Measurements from ENCODE around the gene SLC7A8. TPM values are rescaled to one million over a fixed set of nuclear protein-coding genes. Genes with fewer than 3 reads are reported as not detected.

The SLC7A8 gene
- total RNA-seq, 4 donors from 2014 or later, result 32.4 to 67.4 (median 42.9) TPM

GRCh38 chr14:23095196-23096108 lies 88.0 kb downstream of the SLC7A8 start, which contains the start of gene C14orf119:
TSS of gene C14orf119 (plus strand) at chr14:23095505. CDS start at chr14:23097659, 2,154 bp downstream.
- H3K4me3 ChIP-seq (ENCODE audit: low read depth, poor library complexity, severe bottlenecking), result peak within 1 kb of the TSS; percentile 65
- intact Hi-C loops (cut with DNase I; ENCODE audit: low total_unique reads), result no loop called here
- no peak for TF ChIP-seq CTCF (IDR thresholded peaks at IDR 0.05)
- TF ChIP-seq POLR2A (IDR thresholded peaks at IDR 0.05), result peak in 1 of 2 donors; percentile 70
- peak; percentile 100 for DNase-seq (ENCODE audit: low spot score in 2 of 2)
- 0 to 1% methylated on average over 45 to 46 of the region's 46 CpGs for WGBS, 2 donors

GRCh38 chr14:23094666-23095195 lies 88.7 kb downstream of the SLC7A8 start, which contains the start of gene ACIN1:
TSS of gene ACIN1 (minus strand) at chr14:23095136. CDS start at chr14:23095112, 24 bp downstream.
- intact Hi-C loops (cut with DNase I; ENCODE audit: low total_unique reads), result no loop called here
- DNase-seq (ENCODE audit: low spot score in 2 of 2), result peak in 1 of 2 donors; percentile 76
- H3K4me3 ChIP-seq (ENCODE audit: low read depth, poor library complexity, severe bottlenecking), result peak within 1 kb of the TSS; percentile 65
- peak in 1 of 2 donors; percentile 80 for TF ChIP-seq POLR2A (IDR thresholded peaks at IDR 0.05)
- peak in 1 of 3 donors; percentile 28 for TF ChIP-seq CTCF (IDR thresholded peaks at IDR 0.05)
- 0 to 1% methylated on average over 38 to 44 of the region's 55 CpGs for WGBS, 2 donors

GRCh38 chr14:23093991-23094665 lies 89.3 kb downstream of the SLC7A8 start:
- WGBS, 2 donors, result 0 to 1% methylated on average over 14 of the region's 14 CpGs
- H3K4me3 ChIP-seq (ENCODE audit: low read depth, poor library complexity, severe bottlenecking), result peak overlapping the region; percentile 65
- peak in 1 of 2 donors; percentile 53 for DNase-seq (ENCODE audit: low spot score in 2 of 2)
- TF ChIP-seq POLR2A (IDR thresholded peaks at IDR 0.05), result no peak
- no peak for TF ChIP-seq CTCF (IDR thresholded peaks at IDR 0.05)
- intact Hi-C loops (cut with DNase I; ENCODE audit: low total_unique reads), result no loop called here

- no peak for DNase-seq (ENCODE audit: low spot score in 2 of 2)
- TF ChIP-seq POLR2A (IDR thresholded peaks at IDR 0.05) (no peak), CTCF (IDR thresholded peaks at IDR 0.05) (no peak)
- WGBS, 2 donors, result 77 to 83% methylated on average over 2 of the region's 2 CpGs
- intact Hi-C loops (cut with DNase I; ENCODE audit: low total_unique reads), result no loop called here
- H3K4me3 ChIP-seq (ENCODE audit: low read depth, poor library complexity, severe bottlenecking), result no peak overlapping the region
Observed at GRCh38 chr14:23093526-23093925, 89.9 kb downstream of the SLC7A8 start.

- H3K4me3 ChIP-seq (ENCODE audit: low read depth, poor library complexity, severe bottlenecking), result no peak overlapping the region
- 57 to 68% methylated on average over 2 of the region's 2 CpGs for WGBS, 2 donors
- TF ChIP-seq CTCF (IDR thresholded peaks at IDR 0.05) (no peak), POLR2A (IDR thresholded peaks at IDR 0.05) (no peak)
- intact Hi-C loops (cut with DNase I; ENCODE audit: low total_unique reads), result no loop called here
- no peak for DNase-seq (ENCODE audit: low spot score in 2 of 2)
Observed at GRCh38 chr14:23093104-23093503, 90.4 kb downstream of the SLC7A8 start.

All from lower leg skin (tissue), 4 donors.